Common myeloid progenitor, CD34-positive (primary cell): ENCODE results near the gene KLK14. TPM values are rescaled to one million over a fixed set of nuclear protein-coding genes. Genes with fewer than 3 reads are reported as not detected.
A peak's percentile ranks its signal among the peaks of the same experiment; 100 is the strongest.

Experiments
- CTCF ChIA-PET: fragments of 350-600 bp; sonication (Branson Sonifier 250); formaldehyde crosslinking; loops from one replicate; lab custom pipeline; 2021; ENCODE audit warnings: antibody characterized with exemption; lab: Charles Lee
- POLR2A ChIA-PET: fragments of 350-600 bp; sonication (Branson Sonifier 250); formaldehyde crosslinking; loops from one replicate; lab custom pipeline; 2021; ENCODE audit warnings: antibody characterized with exemption; lab: Charles Lee
- DNase-seq, 3 donors: peaks; one replicate each; pipeline versions ENCODE4 v3.0.0 to v3.0.0-alpha.2; 2013
- H3K27ac ChIP-seq, 2 experiments: 1 replicate in 1 of 2; 2 replicates in 1 of 2; pipeline ENCODE4 v1.7.0; 2013; ENCODE audit warnings: inconsistent platforms in 2 of 2, low read length in 2 of 2, mild to moderate bottlenecking in 2 of 2, low read depth in 1 of 2, moderate library complexity in 1 of 2; ENCODE audit not compliant: severe bottlenecking in 2 of 2, insufficient read depth in 1 of 2, poor library complexity in 1 of 2
- H3K27me3 ChIP-seq, 5 experiments: replicated peaks in 2 of 5; 1 replicate in 3 of 5; 2 replicates in 2 of 5; pipeline versions ENCODE4 v1.6.1 to v1.7.0; 2013; ENCODE audit warnings: low read length in 4 of 5, mild to moderate bottlenecking in 2 of 5, moderate library complexity in 2 of 5, inconsistent platforms in 1 of 5; ENCODE audit not compliant: insufficient read depth in 5 of 5, control insufficient read depth in 4 of 5
- H3K36me3 ChIP-seq, 4 experiments: 1 replicate in 2 of 4; 2 replicates in 2 of 4; pipeline versions ENCODE4 v1.6.1 to v1.7.0; 2013; ENCODE audit warnings: low read length in 3 of 4, control low read depth in 1 of 4, mild to moderate bottlenecking in 1 of 4; ENCODE audit not compliant: control insufficient read depth in 4 of 4, insufficient read depth in 4 of 4
- H3K4me1 ChIP-seq, 4 experiments: 1 replicate in 3 of 4; 2 replicates in 1 of 4; pipeline versions ENCODE4 v1.6.1 to v1.7.1; 2013; ENCODE audit warnings: low read length in 3 of 4, mild to moderate bottlenecking in 3 of 4, control low read depth in 1 of 4, inconsistent platforms in 1 of 4, moderate library complexity in 1 of 4; ENCODE audit not compliant: control insufficient read depth in 4 of 4, insufficient read depth in 4 of 4; ENCODE audit errors: control extremely low read depth in 1 of 4
- H3K4me3 ChIP-seq, 7 experiments: 1 replicate in 4 of 7; 2 replicates in 3 of 7; pipeline versions ENCODE4 v1.5.1 to v1.7.0; 2013; ENCODE audit warnings: mild to moderate bottlenecking in 7 of 7, low read length in 6 of 7, moderate library complexity in 6 of 7, inconsistent platforms in 2 of 7, low read depth in 2 of 7, control low read depth in 1 of 7; ENCODE audit not compliant: insufficient read depth in 4 of 7, control insufficient read depth in 1 of 7; ENCODE audit errors: extremely low read depth in 1 of 7
- H3K9me3 ChIP-seq, 5 experiments: 1 replicate in 4 of 5; 2 replicates in 1 of 5; pipeline versions ENCODE4 v1.6.1 to v1.7.1; 2013; ENCODE audit warnings: low read length in 4 of 5, mild to moderate bottlenecking in 2 of 5, inconsistent platforms in 1 of 5, low read depth in 1 of 5, moderate library complexity in 1 of 5; ENCODE audit not compliant: control insufficient read depth in 4 of 5, insufficient read depth in 2 of 5; ENCODE audit errors: control extremely low read depth in 1 of 5
- WGBS: methylation state at CpG from one replicate; pipeline ENCODE4 v1.1.5; 2013; ENCODE audit not compliant: insufficient coverage; 5-methylcytosine and 5-hydroxymethylcytosine counted together
- polyA plus RNA-seq: library from polyadenylated mRNA; unstranded; fragments of 120-200 nt; gene quantifications from one replicate; pipeline ENCODE4 v1.2.1, GENCODE V29; 2013

The KLK14 gene
- 0.08 TPM for polyA plus RNA-seq

DNA sequence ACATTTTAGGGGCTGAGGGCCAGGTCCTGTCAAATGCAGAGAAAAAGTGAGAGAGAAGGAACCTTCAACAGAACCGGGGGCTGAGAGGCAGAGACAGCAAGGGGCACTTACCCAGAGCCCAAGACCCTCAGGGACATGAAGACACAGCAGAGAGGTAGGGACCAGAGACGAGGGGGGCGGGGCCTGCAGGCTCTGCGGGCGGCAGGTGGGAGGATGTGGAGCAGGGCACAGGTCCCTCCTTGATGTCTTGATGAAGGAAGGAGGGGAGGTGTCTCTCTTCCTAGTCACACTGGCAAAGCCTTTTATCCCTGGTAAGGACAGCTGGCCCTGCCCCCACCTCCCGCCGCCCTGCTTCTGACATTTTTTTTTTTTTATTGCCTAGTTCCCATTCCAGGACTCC, at the start of gene KLK14:
TSS of gene KLK14 (minus strand) at position 277 of the 400 bp plus-strand sequence. CDS start at position 4, 273 bp downstream.
- DNase-seq, result no peak
- Histone ChIP-seq H3K27me3 (peaks cover 0 to 22% (median 0%) of the 10 kb centered on the region in 5 experiments), H3K4me1 (no peaks in the 10 kb centered on the region), H3K9me3 (no peaks in the 10 kb centered on the region), H3K4me3 (no peak within 1 kb of the TSS), H3K27ac (no peak within 1 kb of the TSS), H3K36me3 (no peaks in the 10 kb centered on the region)
- ChIA-PET POLR2A (no interaction called here), CTCF (no interaction called here)
- 35% methylated on average over 2 of the region's 7 CpGs for WGBS

DNA sequence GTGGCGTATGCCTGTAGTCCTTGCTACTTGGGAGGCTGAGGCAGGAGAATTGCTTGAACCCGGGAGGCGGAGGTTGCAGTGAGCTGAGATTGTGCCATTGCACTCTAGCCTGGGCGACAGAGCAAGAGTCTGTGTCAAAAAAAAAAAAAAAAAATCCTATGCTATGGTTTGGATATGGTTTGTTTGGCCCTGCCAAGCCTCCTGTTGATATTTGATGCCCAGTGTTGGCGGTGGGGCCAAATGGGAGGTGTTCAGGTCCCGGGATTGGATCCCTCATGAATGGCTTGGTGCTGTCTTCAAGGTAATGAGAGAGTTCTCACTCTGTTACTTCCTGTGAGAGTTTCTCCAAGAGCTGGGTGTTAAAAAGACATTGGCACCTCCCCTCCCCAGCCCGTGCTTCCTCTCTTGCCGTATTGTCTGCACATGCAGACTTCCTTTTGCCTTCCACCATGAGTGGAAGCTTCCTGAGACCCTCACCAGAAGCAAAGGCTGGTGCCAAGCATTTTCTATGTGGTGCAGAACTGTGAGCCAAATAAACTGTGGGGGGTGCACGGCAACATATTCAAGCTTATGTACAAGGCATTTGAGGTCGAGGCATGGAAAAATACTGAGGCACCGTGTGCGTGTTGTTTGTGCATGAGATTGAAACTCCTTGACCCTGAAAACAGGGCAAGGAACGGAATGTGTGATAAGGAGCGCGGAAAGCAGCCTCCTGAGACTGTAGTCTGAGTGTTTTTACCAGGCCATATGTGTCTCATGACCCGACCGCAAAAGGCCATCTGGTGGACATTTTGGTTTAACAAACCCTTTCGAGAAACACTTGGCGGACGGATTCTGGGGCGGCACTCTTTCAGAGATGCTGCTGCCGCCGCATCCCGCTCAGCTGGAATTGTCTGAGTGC, 49.3 kb upstream of the KLK14 start:
- peaks cover 21 to 56% (median 37%) of the 10 kb centered on the region in 4 experiments for H3K4me1 ChIP-seq
- POLR2A ChIA-PET, result no interaction called here
- 34% methylated on average over 21 of the region's 24 CpGs for WGBS

GRCh38 chr19:51129716-51130115, 47.0 kb upstream of the KLK14 start:
- 100% methylated on average over 7 of the region's 8 CpGs for whole genome bisulfite sequencing
- CTCF ChIA-PET, result interaction anchor here (1.6 to 1.7 kb wide), 2 partner anchors 27 to 83 kb away, joined by 3 read pairs; no protein-coding TSS in a partner anchor
- H3K27me3 ChIP-seq, result peaks cover 0 to 5% (median 0%) of the 10 kb centered on the region in 5 experiments
- H3K36me3 ChIP-seq, result no peaks in the 10 kb centered on the region
- no peak for DNase-seq
- no peak overlapping the region for H3K4me3 ChIP-seq
- POLR2A ChIA-PET, result no interaction called here
- H3K4me1 ChIP-seq, result peaks cover 13 to 68% (median 33%) of the 10 kb centered on the region in 4 experiments
- H3K27ac ChIP-seq, result no peak overlapping the region
- no peaks in the 10 kb centered on the region for H3K9me3 ChIP-seq

More for the DNA sequence above, 49.3 kb upstream of the KLK14 start:
- CTCF ChIA-PET, result interaction anchor here (1.2 to 2.2 kb wide), 2 partner anchors 20 to 26 kb away, joined by 4 to 6 read pairs; no protein-coding TSS in a partner anchor
- peaks cover 0 to 5% (median 0%) of the 10 kb centered on the region in 5 experiments for H3K27me3 ChIP-seq
- peak overlapping the region in 3 of 7 experiments; percentile 13 to 26 (median 25) for H3K4me3 ChIP-seq
- H3K9me3 ChIP-seq, result peaks cover 0 to 6% (median 0%) of the 10 kb centered on the region in 5 experiments
- H3K36me3 ChIP-seq, result no peaks in the 10 kb centered on the region
- no peak overlapping the region for H3K27ac ChIP-seq
- DNase-seq, result peak; percentile 66 to 84 (median 73)

DNA sequence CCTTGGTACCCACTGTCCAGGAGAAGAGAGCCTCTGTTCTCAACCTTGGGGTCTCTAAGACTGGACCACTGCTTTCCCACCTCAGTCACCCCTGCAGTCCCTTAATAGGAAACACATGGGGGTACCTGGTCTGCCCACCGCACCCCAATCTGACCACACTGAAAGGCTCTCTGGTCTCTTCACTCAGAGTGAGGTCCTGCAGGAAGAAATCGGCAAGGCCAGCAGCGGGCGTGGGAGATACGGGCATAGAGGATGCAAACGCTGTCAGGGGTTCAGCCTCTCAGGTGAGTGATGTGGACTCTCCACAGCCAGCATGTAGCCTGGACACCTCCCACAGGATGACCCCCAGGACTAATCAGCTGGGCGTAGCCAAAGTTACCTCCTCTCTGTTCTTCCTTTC, 45.5 kb upstream of the KLK14 start:
- ChIA-PET POLR2A (no interaction called here), CTCF (interaction anchor here (1.1 to 1.4 kb wide), 3 partner anchors 14 to 30 kb away, joined by 3 read pairs; no protein-coding TSS in a partner anchor)
- peak overlapping the region in 2 of 7 experiments; percentile 3 to 10 for H3K4me3 ChIP-seq
- DNase-seq, result no peak
- H3K9me3 ChIP-seq, result no peaks in the 10 kb centered on the region
- WGBS, result 87% methylated on average over 6 of the region's 7 CpGs
- H3K27me3 ChIP-seq, result peaks cover 0 to 5% (median 0%) of the 10 kb centered on the region in 5 experiments
- no peak overlapping the region for H3K27ac ChIP-seq
- H3K4me1 ChIP-seq, result peaks cover 13 to 82% (median 37%) of the 10 kb centered on the region in 4 experiments
- no peaks in the 10 kb centered on the region for H3K36me3 ChIP-seq

DNA sequence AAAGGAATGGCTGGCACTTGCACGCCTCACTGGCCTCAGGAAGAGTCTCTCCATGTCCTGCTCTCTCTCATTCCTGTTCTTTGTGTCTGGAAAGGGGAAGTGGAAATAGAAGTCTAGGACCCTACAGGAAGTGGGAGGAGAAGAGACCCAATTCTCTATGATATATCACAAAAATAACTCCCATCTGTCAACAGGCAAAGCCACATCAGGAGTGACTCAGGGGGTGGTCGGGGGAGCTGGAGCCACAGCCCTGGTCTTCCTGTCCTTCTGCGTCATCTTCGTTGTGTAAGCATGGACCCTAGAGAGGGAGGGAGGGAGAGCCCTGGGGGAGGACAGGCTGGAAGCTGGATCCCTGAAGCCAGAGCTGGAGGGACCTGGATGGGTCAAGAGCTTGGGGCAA, 45.1 kb upstream of the KLK14 start:
- Histone ChIP-seq H3K36me3 (no peaks in the 10 kb centered on the region), H3K27ac (no peak overlapping the region), H3K4me1 (peaks cover 13 to 87% (median 38%) of the 10 kb centered on the region in 4 experiments), H3K4me3 (peak overlapping the region in 4 of 7 experiments; percentile 3 to 30 (median 20)), H3K27me3 (peaks cover 0 to 5% (median 0%) of the 10 kb centered on the region in 5 experiments), H3K9me3 (no peaks in the 10 kb centered on the region)
- peak; percentile 64 to 85 (median 81) for DNase-seq
- ChIA-PET POLR2A (no interaction called here), CTCF (interaction anchor here (1.1 to 1.4 kb wide), 3 partner anchors 14 to 31 kb away, joined by 3 read pairs; no protein-coding TSS in a partner anchor)
- 0% methylated on average over 2 of the region's 4 CpGs for WGBS

GRCh38 chr19:51127032-51127431, 44.3 kb upstream of the KLK14 start:
- CTCF ChIA-PET, result interaction anchor here (1.4 kb wide), 1 partner anchor 13 kb away, joined by 3 read pairs; no protein-coding TSS in a partner anchor
- H3K4me1 ChIP-seq, result peaks cover 13 to 86% (median 32%) of the 10 kb centered on the region in 4 experiments
- WGBS, result 97% methylated on average over 4 of the region's 6 CpGs
- no peaks in the 10 kb centered on the region for H3K36me3 ChIP-seq
- H3K27ac ChIP-seq, result no peak overlapping the region
- POLR2A ChIA-PET, result no interaction called here
- H3K4me3 ChIP-seq, result peak overlapping the region in 1 of 7 experiments; percentile 23
- no peak for DNase-seq
- no peaks in the 10 kb centered on the region for H3K9me3 ChIP-seq
- H3K27me3 ChIP-seq, result peaks cover 0 to 5% (median 0%) of the 10 kb centered on the region in 5 experiments
